RWPE1 (cell line): Measurements from ENCODE around the gene MANBA.
A peak's percentile ranks its signal among the peaks of the same experiment; 100 is the strongest.
"Not testable (repeated sequence)": the region's sequence is repeated elsewhere in the genome, so short reads cannot be mapped to it uniquely, and the experiment has no call there.

Experiments
- CTCF ChIA-PET: fragments of 350-600 bp; sonication (Branson Sonifier 250); formaldehyde crosslinking; extraction: SDS; loops from one replicate; lab custom pipeline; 2021; lab: Yijun Ruan, JAX
- POLR2A ChIA-PET: fragments of 400-600 bp; formaldehyde crosslinking; extraction: SDS; loops from one replicate; lab custom pipeline; 2020; ENCODE audit warnings: antibody characterized with exemption; ENCODE audit not compliant: low non-redundant PET; lab: Yijun Ruan, JAX
- DNase-seq: peaks from one replicate; pipeline ENCODE4 v3.0.0; 2012; ENCODE audit warnings: low spot score
- H3K27ac ChIP-seq: fragments of 450-650 bp; 2 replicates; pipeline ENCODE4 v1.5.1; 2017
- CTCF ChIP-seq: fragments of 450-650 bp; conservative IDR thresholded peaks from 2 replicates; pipeline ENCODE4 v1.5.1; 2017; ENCODE audit warnings: low read depth, mild to moderate bottlenecking

MANBA gene

GRCh38 chr4:102759831-102760644, 730 bp downstream of the MANBA start:
- CTCF ChIA-PET, result interaction anchor here (1.4 kb wide), 2 partner anchors 139 to 249 kb away, joined by 3 read pairs; no protein-coding TSS in a partner anchor
- no peak for TF ChIP-seq CTCF
- peak overlapping the region; percentile 82 for H3K27ac ChIP-seq
- peak; percentile 38 for DNase-seq
- POLR2A ChIA-PET, result no interaction called here

- ChIA-PET POLR2A (interaction anchor here (0.5 kb wide), 1 partner anchor 147 kb away, joined by 3 read pairs; no protein-coding TSS in a partner anchor), CTCF (interaction anchor here (0.6 to 1.3 kb wide), 2 partner anchors 11 to 117 kb away, joined by 4 to 5 read pairs; no protein-coding TSS in a partner anchor)
- no peak for TF ChIP-seq CTCF
- no peak overlapping the region for H3K27ac ChIP-seq
- no peak for DNase-seq
These were observed 2.3 kb downstream of the MANBA start for GRCh38 chr4:102758241-102759160.

- H3K27ac ChIP-seq, result no peak overlapping the region
- no peak for TF ChIP-seq CTCF
- DNase-seq, result no peak
- ChIA-PET POLR2A (no interaction called here), CTCF (interaction anchor here (1.3 kb wide), 1 partner anchor 10 kb away, joined by 5 read pairs; no protein-coding TSS in a partner anchor)
These were observed 3.1 kb downstream of the MANBA start for GRCh38 chr4:102757681-102758080.

GRCh38 chr4:102754044-102754443, 6.7 kb downstream of the MANBA start:
- POLR2A ChIA-PET, result no interaction called here
- H3K27ac ChIP-seq, result no peak overlapping the region
- DNase-seq, result no peak
- CTCF ChIA-PET, result interaction anchor here (0.6 kb wide), 1 partner anchor 23 kb away, joined by 5 read pairs; no protein-coding TSS in a partner anchor
- no peak for TF ChIP-seq CTCF

GRCh38 chr4:102751941-102752340, 8.8 kb downstream of the MANBA start:
- no peak overlapping the region for H3K27ac ChIP-seq
- ChIA-PET POLR2A (no interaction called here), CTCF (no interaction called here)
- DNase-seq, result no peak
- TF ChIP-seq CTCF, result no peak

- DNase-seq, CTCF ChIA-PET, H3K27ac ChIP-seq, POLR2A ChIA-PET: not testable (repeated sequence)
These were observed 17.4 kb downstream of the MANBA start for GRCh38 chr4:102743352-102743751.

GRCh38 chr4:102738802-102739201, 22.0 kb downstream of the MANBA start:
- POLR2A ChIA-PET, CTCF ChIA-PET, DNase-seq, H3K27ac ChIP-seq: not testable (repeated sequence)
